ENCODE measurements around the gene ACTL7A.

DNA sequence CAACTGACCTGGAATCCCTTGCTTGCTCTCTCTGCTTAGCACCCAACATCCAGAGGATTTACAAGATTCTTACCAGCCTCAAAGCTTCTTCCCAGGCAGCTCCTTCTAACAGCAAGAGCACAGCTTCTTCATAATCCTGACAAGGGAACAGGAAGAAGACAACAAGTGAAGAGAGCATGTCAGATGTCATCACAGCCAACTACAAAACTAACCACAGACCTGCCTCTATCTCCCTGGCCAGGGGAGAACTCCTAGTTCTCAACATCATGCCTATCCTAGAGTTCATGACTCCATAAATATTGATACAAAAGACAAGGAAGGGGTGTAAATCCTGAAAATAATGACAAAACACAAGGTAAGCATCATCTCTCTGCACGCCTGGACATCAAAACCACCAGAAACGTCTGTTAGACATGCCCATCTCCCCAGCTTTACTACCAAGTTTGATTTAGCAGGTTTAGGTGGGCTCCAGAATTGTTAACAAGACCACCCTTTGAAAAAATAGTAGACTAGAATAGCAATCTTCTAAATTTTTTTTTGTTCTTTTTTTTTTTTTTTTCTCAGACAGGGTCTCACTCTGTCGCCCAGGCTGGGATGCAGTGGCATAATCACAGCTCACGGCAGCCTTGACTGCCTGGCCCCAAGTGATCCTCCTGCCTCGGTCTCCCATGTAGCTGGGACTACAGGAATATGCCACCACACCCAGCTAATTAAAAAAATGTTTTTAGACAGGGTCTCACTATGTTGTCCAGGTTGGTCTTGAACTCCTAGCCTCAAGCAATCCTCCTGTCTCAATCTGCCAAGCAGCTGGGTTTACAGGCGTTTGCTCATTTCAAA, 20.2 kb downstream of the ACTL7A start:
- TF ChIP-seq POLR2A (IDR thresholded peaks at IDR 0.05; ENCODE audit: low read depth, low read length) (no peak), TAF1 (IDR thresholded peaks at IDR 0.05; ENCODE audit: low read depth, low read length) (no peak), POLR2AphosphoS5 (IDR thresholded peaks at IDR 0.05; ENCODE audit: low read depth, low read length) (no peak), SPI1 (IDR thresholded peaks at IDR 0.05; ENCODE audit: low read depth, low read length) (no peak), POU2F2 (IDR thresholded peaks at IDR 0.05; ENCODE audit: low read depth, low read length) (no peak)

Data from GM12891 (cell line).